HG03108 (cell line): ENCODE results near the gene TTLL10.

ENCODE experiments used
- ATAC-seq: cut with Tn5 transposase; IDR thresholded peaks from one replicate; pipeline ENCODE4 v1.9.1; 2021; ENCODE audit warnings: moderate library complexity; ENCODE audit not compliant: unreplicated experiment

Gene TTLL10

DNA sequence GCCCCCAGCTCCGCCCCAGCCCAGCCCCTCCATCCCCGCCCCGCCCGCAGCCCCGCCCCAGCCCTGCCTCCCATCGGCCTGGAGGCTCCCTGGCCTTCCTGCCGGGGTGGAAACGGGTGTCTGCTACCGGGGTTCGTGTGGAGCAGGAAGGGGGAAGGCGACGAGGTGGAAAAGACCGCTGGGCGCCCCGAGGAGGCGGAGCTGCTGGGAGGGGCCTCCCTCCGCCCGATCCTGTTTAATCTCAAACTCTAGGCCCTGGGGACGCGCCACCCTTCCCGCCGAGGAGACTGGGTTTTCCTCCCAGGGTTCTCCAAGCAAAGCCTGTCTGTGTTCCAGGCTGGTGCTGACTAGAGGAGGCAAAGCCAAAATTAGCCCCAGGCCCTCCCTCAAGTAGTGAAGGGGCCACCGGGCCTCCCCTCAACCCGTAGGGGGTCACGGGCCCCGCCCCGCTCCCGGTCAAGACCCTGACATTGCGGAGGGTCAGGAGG is 16.2 kb upstream of the TTLL10 start:
- peak; percentile 56 for ATAC-seq

DNA sequence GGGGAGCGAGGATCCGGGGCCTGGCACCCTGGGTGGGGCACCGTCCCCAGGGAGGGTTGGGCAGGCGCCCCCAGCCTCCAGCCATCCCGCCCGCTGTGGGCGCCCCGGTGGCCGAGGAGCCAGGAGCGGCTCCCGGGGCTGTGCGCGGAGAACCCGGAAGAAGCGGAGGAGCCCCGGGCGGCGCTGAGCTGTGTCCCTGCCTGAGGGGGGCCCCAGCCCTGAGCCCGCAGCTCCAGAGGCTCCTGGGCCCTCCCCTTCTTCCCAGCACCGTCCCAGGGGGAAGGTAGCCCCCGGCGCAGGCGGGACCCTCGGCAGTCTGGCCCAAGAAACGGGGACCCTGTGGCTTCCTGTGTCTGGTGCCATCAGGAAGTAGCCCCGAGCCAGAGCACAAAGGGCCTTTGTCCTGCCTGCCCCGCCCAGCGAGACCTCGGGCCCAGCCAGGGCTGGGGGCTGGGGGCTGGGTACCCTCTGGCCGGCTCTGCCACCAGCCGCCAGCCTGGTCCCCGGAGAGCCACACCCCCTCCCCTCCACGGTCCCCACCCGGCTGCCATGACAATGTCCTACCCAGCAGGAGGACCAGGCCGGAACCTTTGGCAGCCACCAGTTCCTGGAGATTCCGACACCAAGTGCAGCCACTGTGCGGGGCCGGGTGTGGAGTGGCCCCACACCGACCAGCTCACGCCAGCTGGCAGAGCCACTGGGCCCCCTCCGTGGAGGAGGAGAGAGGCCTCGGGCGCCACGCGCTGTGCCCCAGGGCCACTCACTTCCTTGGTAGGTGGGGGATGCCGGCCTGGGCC is 15.6 kb upstream of the TTLL10 start:
- peak; percentile 28 for ATAC-seq

DNA sequence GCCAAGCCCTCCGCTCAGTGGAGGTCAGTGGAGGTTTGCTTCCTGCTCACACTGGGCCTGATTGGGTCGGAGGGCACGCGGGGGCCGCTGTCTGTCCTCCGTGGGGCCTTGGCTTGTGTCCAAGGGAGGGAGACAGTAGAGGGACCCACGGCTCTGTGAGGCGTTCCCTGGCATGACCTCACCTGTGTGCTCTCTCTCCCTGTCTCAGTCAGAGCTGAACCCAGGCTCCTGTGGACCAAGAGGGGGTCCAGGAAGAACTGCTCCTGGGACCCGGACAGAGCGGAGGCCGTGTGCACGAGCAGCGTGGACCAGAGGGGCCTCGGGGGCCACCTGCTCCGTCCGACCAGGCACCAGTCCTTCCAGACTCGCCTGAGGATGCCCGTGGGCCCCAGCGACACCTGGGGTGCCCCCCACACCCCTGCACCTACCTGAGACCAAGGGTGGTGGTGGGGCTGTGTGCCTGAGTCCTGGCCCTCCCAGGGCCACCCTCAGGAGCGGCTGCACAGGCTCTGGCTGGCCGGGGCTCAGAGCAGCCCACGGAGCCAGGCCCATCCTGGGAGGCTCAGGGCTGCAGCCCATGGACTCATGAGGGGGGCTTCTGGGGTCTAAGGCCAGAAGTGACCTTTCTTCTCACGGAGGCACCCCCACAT is 13.3 kb upstream of the TTLL10 start:
- no peak for ATAC-seq

DNA sequence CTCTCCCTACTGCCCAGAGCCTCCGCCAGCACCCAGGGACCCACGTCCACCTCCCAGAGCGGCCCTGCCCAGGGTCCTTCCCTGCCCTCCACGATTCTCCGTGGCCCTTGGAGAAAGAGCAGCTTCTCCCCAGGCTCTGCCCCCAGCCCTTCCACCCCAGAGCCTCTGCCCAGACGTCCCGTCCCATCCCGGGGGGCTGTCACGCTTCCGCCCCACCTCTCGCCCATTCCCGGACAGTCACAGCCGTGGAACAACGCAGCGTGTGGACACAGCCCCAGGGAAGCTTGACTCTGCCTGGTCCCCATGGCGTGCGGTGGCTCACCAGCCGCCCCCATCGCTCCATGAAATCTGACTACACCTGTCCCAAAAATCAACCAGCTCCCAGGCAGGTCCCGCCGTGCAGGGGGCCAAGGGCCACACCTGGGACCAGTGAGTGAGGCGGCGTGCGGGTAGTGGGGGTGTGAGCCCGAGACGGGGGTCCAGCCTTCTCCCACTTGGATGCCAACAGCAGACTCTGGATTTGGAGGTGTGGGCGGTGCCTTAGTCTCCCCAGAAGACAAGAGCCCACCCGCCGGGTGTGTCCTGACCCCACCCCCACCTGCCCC is 12.5 kb upstream of the TTLL10 start:
- ATAC-seq: no peak

DNA sequence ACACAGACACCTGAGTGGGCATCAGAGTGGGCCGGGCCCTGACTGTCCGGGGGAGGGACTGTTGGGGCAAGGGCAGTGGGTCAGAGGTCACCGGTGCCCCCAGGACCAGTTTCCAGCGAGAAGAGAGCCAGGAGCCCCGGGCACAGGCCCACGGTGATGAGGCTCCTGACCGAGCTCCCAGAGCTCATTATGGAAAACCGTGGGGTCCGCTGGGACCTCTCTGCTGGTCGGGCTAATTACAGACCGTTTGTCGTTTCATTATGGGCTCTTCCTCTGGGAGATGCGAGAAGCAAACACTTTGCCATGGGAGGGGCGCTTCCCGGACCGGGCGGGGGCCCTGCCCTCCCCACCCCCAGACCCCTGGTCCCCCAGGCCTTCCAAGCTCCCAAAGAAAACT is 12.0 kb upstream of the TTLL10 start:
- no peak for ATAC-seq

DNA sequence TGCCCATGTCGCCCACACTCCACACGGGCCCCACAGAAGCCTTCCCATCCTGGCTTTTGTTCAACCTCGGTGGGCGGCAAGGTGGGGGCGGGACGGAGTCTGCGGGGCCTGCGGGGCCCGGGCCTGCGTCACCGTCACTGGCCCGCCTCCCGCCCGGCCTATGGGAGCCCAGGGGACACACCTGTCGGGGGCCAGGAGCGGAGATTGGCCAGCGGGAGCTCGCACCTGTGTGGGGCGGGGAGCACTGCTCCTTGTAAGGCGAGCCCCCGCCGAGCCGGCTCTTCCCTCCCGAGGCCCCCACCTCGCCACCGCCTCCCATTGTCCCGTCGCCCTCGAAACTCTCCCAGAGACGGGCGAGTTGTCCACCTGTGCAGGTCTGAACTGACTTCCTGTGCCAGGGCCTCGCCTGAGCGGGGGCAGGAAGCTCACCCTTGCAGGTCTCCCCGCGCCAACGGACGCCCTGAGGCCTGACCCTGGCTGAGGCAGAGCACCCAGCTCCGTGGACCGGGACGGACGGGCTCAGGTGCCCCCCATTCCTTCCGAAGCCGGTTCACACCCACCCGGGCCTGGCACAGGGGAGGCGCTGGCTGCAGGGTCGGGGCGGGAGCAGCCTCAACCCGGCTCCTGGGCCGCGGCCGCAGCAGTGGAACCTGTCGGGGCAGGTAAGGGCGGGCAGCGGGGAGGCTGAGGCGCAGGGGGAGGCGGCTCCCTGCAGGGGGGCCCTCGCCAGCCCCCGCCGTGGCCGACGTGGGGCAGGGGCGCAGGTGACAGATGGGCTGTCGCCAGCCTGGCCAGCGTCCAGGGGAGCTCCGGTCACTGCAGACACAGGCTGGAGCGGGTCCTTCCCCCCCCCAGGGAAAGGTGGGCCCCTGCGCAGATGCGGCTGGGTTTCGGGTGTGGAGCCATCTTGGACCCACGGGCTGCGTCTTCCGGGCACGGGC is 10.8 kb upstream of the TTLL10 start:
- ATAC-seq: no peak

DNA sequence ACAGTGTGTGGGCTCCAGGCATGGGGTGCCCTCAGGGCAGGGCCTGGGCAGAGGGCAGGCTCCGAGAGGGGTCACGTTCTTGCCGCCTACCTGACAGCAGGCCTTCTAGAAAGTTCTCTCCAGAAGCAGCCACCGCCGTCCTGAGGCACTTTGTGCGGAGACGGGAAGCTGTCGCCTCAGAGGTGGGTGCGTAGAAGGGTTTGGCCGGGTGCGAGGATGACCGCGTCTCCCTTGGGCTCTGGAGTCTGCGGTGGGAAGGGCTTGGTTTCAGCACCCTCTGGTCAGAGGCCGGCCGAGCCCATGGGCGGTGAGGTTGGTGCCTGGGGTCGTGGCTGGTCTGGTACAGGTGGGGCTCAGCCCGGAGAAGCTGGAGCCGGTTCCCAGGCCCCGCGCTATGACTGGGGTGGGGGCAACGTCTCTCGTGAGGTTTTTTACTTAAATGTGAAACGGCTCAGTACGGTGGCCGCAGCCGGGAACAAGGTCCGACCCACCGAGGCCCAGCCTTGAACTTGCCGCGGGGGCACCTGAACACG is 10.1 kb upstream of the TTLL10 start:
- no peak for ATAC-seq

DNA sequence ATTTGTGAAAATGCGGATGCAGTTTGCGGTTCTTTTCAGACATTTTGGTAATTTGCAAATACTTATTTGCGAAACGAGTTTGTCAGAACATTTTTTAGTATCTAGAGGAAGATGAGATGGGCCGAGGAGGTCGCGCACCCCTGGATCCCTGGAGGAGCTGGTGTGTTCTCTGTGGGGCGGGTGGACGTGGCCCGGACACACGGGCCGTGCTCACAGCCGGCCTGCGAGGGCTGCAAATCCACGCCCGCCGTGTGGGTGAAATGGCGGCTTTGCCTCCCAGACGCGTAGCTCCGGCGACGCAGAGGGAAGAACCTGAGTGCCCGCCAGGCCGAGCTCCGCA is 9.3 kb upstream of the TTLL10 start:
- ATAC-seq: no peak

DNA sequence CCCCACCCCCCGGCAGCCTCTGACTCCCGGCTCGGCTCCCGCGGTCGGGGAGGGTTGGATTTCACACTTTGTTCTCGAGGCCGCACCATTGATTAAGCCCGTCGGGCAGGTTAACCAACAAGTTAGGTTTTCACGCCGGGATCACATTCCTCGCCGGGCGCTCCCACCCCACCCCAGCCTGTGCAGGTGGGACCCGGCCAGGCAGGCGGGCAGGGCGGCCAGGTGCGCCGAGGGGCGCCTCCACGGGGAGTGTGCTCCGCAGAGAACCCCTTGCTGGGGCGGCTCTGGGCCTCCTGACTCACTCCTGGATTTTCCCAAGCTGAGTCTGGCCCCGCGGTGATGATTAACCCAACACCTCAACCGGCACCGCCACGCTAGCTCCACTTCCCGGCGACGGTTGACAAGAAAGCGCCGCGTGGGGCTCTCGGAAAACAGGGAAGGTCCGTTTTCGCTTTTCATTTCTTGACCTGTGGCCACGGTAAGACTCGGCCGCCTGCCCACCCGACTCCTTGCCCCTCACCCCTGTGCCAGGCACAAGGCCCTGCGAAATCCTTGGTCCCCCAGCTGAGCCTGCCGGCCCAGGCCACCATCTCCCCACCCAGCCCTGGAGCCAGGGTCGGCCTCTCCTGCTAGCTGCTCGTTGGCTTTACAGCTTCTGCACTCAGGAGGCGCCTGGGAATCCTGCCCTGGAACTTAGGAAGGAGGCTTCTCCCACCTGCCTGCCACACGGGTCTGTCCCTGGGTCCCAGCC is 8.8 kb upstream of the TTLL10 start:
- no peak for ATAC-seq

DNA sequence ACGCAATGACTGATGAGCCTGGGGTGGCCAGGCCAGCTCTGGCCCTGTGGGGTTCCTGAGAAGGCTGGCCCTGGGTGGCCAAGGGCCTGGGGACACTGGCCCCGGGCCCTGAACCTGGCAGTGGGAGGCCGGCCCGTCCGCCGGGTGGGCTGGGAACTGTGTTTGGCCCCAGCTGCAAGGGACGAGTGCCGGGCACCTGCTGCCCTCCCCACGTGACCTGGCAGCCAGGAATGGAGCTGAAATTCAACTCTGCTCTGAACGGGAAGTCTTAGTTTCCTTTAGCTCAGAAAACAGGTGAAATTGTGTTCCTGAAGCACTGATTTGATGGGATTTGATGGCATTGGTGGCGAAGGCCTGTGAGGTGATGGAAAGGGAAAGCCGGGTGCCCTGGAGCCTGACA is 8.2 kb upstream of the TTLL10 start:
- ATAC-seq: no peak

DNA sequence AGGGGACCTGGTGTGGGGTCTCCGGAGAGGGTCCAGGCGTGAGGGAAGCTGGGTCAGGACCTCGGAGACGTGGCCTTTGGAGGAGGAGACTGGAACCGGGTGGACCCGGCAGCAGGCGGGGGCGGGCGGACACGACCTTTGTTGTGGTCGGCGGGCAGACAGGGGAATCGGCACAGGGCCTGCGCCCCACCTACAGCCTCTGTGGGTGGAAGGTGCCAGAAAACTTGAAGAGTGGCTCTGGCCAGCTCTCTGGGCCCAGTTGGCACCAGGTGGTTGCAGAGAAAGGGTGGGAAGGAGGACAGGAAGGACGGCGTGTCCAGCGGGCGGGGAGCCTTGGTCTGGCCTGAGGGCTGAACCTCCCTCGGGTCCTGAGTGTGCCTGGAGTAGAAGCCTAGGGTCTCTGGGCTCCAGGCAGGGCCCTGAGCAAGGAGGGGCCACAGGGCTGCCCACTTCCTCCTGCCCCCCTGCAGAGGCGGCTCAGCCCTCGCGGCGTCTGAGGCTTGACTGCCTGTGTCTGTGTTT is 7.7 kb upstream of the TTLL10 start:
- ATAC-seq: no peak

DNA sequence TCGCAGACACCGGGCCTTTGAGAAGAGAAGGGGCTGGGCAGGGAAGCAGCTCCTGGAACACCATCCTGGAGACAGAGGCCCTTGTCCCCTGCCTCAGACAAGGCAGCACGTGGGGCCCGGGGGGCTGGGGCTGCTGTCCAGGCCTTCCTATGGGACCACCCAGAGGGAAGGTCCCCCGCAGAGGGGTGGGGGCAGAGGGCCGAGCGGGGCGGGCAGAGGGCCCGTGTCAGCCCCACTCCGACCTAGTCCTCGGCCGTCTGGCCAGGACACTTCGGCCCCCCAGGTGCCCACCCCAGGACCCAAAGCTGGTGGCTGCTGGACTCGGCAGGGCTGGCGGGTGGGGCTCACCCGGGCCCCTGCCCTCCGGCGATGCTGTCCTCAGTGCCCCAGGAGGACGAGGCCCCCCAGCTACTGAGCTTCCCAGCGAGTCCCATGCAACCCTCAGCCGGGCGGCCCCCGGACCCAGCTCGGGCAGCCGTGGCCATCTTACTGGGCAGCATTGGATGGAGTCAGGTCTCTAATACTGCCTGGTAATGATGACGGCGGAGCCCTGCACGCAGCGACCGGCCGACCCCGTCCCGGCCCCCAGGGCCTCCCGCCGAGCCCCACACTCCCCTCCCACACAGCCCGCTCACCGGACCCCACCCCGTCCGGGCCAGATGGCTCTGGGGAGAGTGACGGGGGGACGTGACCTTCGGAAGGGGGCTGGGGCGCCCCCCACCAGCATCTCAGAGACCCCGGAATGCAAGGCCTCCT is 6.9 kb upstream of the TTLL10 start:
- no peak for ATAC-seq

DNA sequence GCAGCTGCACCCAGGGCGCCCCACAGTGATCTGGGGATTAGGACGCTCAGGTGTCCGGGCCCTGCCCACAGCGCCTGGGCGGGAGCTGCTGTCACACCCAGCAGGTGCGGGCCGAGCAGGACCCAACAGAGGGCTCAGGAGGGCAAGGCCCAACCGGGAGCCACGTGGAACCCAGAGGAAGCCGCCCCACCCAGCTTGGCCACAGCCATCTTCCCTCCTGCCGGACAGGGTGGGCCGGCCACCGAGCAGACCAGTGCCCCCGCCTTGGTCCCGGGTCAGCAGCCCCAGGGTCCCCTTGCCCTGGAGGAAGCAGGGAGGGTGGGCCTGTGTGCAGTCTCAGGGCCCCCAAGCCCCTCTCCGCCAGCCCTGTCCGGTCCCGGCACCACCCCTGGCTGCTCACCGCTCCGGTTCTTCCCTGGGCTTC is 6.3 kb upstream of the TTLL10 start:
- ATAC-seq: no peak

DNA sequence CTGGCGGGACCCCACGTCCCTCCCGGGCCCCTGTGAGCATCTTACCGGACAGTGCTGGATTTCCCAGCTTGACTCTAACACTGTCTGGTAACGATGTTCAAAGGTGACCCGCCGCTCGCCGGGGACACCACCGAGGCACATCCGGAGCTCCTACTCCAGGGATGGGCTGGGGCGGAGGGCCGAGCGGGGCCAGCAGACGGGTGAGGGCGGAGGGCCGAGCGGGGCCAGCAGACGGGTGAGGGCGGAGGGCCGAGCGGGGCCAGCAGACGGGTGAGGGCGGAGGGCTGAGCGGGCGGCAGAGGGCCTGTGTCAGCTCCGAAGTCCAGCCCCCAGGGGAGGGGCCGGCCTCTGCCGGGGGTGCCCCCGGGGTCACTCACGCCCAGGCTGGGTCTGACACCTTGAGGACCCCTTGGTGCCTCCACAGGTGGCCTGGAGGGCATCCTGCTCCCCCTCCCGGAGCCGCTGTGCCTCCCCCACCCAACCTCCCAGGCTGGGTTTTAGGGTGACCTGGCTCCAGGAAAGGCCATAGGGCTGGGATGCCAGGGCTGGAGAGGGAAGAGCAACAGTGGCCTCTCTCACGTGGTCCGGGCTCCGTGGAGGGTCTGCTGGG is 5.7 kb upstream of the TTLL10 start:
- no peak for ATAC-seq

DNA sequence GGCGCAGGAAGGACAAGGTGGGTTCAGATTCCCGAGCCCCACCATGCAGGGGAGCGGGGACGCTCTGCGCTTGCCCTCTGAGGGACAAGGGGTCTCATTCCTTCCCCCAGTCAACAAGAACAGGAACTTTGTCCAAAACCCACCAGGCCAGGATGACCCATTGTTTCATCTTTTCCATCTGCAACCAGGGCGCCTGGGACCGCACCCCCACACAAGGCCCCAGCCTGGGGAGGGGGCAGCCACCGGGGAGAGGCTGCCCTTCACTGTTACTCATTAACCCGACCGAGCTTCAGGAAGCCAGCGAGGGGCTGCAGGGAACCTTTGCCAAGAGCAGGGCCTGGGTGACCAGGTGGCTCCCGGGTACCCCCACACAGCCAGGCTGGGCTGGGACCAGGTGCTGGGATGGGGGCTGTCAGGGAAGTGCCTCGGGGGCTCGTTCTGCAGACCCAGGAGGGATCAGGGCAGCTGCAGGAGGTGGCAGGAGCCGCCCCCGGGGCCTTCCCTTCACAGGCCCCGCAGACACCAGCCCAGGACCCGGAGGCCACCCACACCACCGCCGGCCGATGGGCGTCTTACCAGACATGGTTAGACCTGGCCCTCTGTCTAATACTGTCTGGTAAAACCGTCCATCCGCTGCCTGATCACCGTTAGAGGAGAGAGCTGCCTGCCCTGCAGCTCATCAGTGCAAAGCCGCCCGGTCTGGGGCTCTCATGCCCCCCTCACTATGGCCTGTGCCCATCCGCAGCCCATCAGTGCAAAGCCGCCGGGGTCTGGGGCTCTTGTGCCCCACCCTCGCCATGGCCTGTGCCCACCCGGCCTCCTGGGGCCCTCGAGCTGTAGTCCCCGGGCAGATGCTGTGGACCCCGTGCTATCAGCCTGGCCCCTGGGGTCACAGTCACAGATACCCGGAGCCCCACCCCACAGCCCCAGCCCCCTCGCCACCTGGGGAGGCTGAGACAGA is 4.9 kb upstream of the TTLL10 start:
- no peak for ATAC-seq

DNA sequence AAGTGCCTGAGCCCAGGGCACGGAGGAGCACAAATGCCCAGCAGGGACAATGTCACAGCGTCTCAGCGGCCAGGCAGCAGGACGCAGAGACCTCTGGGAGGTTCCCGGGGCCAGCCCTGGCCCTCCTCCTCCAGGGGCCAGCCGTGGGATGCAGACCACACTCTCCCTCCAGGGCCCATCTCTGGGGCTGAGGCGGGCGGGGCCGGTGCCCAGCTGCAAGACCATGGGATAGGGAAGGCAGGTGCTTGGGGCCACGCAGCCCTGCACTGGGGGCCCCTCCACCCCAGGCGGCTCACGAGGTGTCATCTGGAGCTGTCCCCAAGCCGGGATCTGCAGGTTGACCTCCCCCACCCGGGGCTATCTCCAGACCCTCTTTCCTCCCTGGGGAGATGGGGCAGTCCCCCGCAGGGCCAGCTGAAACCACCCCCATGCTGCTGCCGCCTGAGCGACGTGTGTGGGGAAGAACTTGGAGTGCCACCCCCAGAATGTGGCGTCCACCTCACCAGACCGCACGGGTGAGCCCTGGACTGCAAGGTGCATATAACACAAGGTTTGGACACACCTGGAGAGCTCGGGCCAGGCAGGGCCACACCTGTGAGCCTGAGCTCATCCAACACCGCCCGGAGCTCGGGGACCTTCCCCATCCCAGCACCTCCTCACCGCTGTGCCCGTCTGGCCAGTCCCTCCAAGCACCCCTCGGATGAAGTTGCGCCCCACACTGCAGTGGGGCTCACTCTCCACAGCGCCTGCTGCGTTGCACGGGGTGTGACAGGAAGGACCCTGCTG is 4.1 kb upstream of the TTLL10 start:
- ATAC-seq: no peak
